ENCODE measurements around the gene NPIPB2. TPM values are rescaled to one million over a fixed set of nuclear protein-coding genes. Genes with fewer than 3 reads are reported as not detected.

The NPIPB2 gene
- total and polyA plus RNA-seq, 2 of the 13 experiments (the other 11 are each of a cell fraction or from before 2014, with no cell fraction given) = 1.8 to 4.1 TPM

DNA sequence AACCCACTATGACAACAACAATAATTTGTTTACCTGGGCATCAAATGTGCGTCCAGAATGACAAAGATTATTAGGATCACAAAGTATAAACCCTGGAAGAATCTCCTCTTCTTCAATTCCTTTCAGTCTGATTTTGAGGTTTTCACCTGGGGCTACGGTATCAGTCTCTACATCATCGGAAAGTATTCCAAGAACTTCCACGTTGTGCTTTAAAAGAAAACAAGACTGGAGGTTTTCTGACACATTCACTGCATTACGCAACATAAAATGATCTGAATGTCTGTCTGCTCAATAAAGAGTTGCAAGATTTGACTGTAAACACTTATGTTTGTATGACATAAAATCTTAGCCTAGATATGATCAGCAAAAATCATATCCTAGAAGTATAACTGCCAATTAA is 64.5 kb downstream of the NPIPB2 start (continued):
- TF ChIP-seq POLR2AphosphoS5 (IDR thresholded peaks at IDR 0.05; ENCODE audit: low read depth, low read length) (peak; percentile 25; the same call in 1 of the 2 replicates), ZNF121 (CRISPR knock-in tag; IDR thresholded peaks at IDR 0.05) (no peak), CEBPB (IDR thresholded peaks at IDR 0.05; ENCODE audit: borderline replicate concordance, low read depth, low read length) (peak; percentile 91)

Small RNA genes lying within 50 kb of the gene (small RNA-seq; reads per million reads assigned to genes)
- gene AC007216.5 (ENCODE audit: insufficient read depth in 2 of 3, insufficient read length in 3 of 3, low read depth in 2 of 3, low replicate concordance in 1 of 3) = 0 reads per million in 3 experiments
- gene COX6CP1 (ENCODE audit: insufficient read depth in 2 of 3, insufficient read length in 3 of 3, low read depth in 2 of 3, low replicate concordance in 1 of 3) = 0 reads per million in 3 experiments
- gene UBL5P4 (ENCODE audit: insufficient read depth in 2 of 3, insufficient read length in 3 of 3, low read depth in 2 of 3, low replicate concordance in 1 of 3) = 0 reads per million in 3 experiments

Other genes with a start within 250 kb of the NPIPB2 start
- 46.4 and 74.9 TPM in 2 replicates for gene TXNDC11, start 199.2 kb downstream of the NPIPB2 start, total RNA-seq (2016; rRNA removed; fragmentation: Illumina TruSeq; extraction: Trizol)
- gene TXNDC11, start 199.2 kb downstream of the NPIPB2 start, polyA plus RNA-seq (2011; rRNA removed) = 123 and 124 TPM in 2 replicates
- gene ZC3H7A, start 144.8 kb downstream of the NPIPB2 start, total RNA-seq (2016; rRNA removed; fragmentation: Illumina TruSeq; extraction: Trizol) = 29.2 and 51.5 TPM in 2 replicates
- 28.4 and 36.8 TPM in 2 replicates for gene ZC3H7A, start 144.8 kb downstream of the NPIPB2 start, polyA plus RNA-seq (2011; rRNA removed)
- 343 and 502 TPM in 2 replicates for gene RSL1D1, start 90.5 kb downstream of the NPIPB2 start, total RNA-seq (2016; rRNA removed; fragmentation: Illumina TruSeq; extraction: Trizol)
- 125 and 187 TPM in 2 replicates for gene RSL1D1, start 90.5 kb downstream of the NPIPB2 start, polyA plus RNA-seq (2011; rRNA removed)
- gene GSPT1, start 26.1 kb downstream of the NPIPB2 start, total RNA-seq (2016; rRNA removed; fragmentation: Illumina TruSeq; extraction: Trizol) = 316 and 449 TPM in 2 replicates
- gene GSPT1, start 26.1 kb downstream of the NPIPB2 start, polyA plus RNA-seq (2011; rRNA removed) = 98.6 and 120 TPM in 2 replicates
- gene TNFRSF17, start 23.2 kb upstream of the NPIPB2 start, total RNA-seq (2016; rRNA removed; fragmentation: Illumina TruSeq; extraction: Trizol) = not detected in 2 replicates
- not detected in 2 replicates for gene TNFRSF17, start 23.2 kb upstream of the NPIPB2 start, polyA plus RNA-seq (2011; rRNA removed)
- 5.2 and 6.5 TPM in 2 replicates for gene SNX29, start 34.7 kb upstream of the NPIPB2 start, total RNA-seq (2016; rRNA removed; fragmentation: Illumina TruSeq; extraction: Trizol)
- gene SNX29, start 34.7 kb upstream of the NPIPB2 start, polyA plus RNA-seq (2011; rRNA removed) = 3.4 TPM in 2 replicates